Activated naive CD8-positive, alpha-beta T cell treated with anti-CD3 and anti-CD28 coated beads, Interleukin-2, amount 50 U/mL, for 24 hours (primary cell): ENCODE measurements around the gene PFKFB2.

Source experiments
- ATAC-seq: fragments of 150-1000 bp; cut with Tn5 transposase; one replicate; pipeline ENCODE4 v1.10.0; 2021
- DNase-seq: peaks from one replicate; pipeline ENCODE4 v3.0.0; 2021
- H3K27ac Mint-ChIP-seq: one replicate; pipeline ENCODE4 v1.8.0; 2021; ENCODE audit warnings: mild to moderate bottlenecking, mixed read lengths
- H3K27me3 Mint-ChIP-seq: one replicate; pipeline ENCODE4 v1.8.0; 2021; ENCODE audit warnings: mixed read lengths
- H3K36me3 Mint-ChIP-seq: one replicate; pipeline ENCODE4 v1.8.0; 2021; ENCODE audit warnings: low read depth, mixed read lengths
- H3K4me1 Mint-ChIP-seq: one replicate; pipeline ENCODE4 v1.8.0; 2021; ENCODE audit warnings: mixed read lengths
- H3K4me3 Mint-ChIP-seq: one replicate; pipeline ENCODE4 v1.8.0; 2021; ENCODE audit warnings: mild to moderate bottlenecking, moderate library complexity, mixed read lengths
- H3K9me3 Mint-ChIP-seq: one replicate; pipeline ENCODE4 v1.8.0; 2021; ENCODE audit warnings: mixed read lengths

Gene PFKFB2

DNA sequence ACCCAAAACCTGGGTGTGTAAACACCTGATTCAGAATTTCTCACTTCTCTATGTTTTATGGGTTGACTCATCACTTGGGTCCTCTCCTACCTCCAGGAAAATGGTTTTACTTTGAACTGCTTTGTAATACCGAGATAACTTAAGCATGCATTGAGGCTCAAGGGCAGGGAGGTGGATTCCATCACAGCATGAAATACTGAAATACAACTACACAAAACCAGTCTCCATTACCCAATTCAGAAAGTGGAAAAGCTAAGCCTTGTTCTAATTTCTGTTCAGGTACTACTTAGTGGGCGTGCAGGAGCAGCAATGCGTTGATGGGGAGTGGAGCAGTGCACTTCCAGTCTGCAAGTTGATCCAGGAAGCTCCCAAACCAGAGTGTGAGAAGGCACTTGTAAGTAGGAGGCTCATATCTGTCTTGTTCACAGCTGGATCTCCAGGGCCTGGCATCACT is 44.8 kb downstream of the PFKFB2 start:
- H3K4me1 Mint-ChIP-seq = peaks cover 9% of the 10 kb centered on the region
- no peak overlapping the region for H3K4me3 Mint-ChIP-seq
- DNase-seq (no peak), ATAC-seq (peak; percentile 98)
- no peaks in the 10 kb centered on the region for H3K9me3 Mint-ChIP-seq
- H3K27me3 Mint-ChIP-seq = peaks cover 7% of the 10 kb centered on the region
- H3K27ac Mint-ChIP-seq = peak overlapping the region; percentile 78
- H3K36me3 Mint-ChIP-seq = peaks cover 5% of the 10 kb centered on the region

DNA sequence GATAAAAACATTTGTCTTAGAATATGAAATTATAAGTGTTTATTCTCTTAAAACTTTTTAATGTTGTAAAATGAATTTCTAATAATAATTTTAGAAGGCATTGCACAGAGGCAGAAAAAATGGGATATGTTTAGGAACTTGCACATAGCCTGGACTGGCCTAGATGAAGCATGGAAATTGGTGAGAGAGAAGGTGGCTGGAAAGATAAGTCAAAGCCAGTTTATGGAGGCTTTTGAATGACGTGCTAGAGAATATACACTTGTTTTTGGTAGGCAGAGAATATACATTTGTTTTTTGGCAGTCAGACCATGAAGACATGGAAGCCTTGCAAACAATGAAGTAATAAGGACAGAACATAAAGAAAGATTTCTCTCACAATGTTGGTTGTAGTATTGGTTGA is 48.6 kb downstream of the PFKFB2 start:
- Mint-ChIP-seq H3K27me3 (peaks cover 11% of the 10 kb centered on the region), H3K9me3 (no peaks in the 10 kb centered on the region), H3K4me3 (no peak overlapping the region), H3K4me1 (peaks cover 9% of the 10 kb centered on the region), H3K27ac (no peak overlapping the region), H3K36me3 (peaks cover 5% of the 10 kb centered on the region)
- ATAC-seq (no peak), DNase-seq (no peak)

DNA sequence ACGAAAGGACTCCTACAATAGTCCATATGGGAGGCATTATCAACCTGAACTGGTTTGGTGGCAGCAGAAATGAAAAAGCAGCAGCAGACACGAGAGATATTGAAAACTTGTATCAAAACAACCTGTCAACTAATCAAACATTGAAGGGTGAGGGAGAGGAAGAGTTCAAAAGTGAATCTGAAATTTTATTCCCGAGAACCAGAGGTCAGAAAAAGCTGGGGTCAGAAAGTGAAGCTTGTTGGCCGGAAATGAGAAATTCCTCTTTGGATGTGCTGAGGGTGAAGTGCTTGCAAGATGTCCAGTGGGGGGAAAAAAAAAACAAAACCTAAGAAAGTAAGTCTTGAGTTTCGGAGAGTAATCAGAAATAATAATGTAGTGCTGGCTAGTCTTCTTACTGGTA is 49.1 kb downstream of the PFKFB2 start:
- H3K9me3 Mint-ChIP-seq = no peaks in the 10 kb centered on the region
- ATAC-seq = no peak
- peaks cover 11% of the 10 kb centered on the region for H3K27me3 Mint-ChIP-seq
- no peak overlapping the region for H3K4me3 Mint-ChIP-seq
- DNase-seq = no peak
- peaks cover 5% of the 10 kb centered on the region for H3K36me3 Mint-ChIP-seq
- H3K27ac Mint-ChIP-seq = no peak overlapping the region
- H3K4me1 Mint-ChIP-seq = peaks cover 9% of the 10 kb centered on the region

DNA sequence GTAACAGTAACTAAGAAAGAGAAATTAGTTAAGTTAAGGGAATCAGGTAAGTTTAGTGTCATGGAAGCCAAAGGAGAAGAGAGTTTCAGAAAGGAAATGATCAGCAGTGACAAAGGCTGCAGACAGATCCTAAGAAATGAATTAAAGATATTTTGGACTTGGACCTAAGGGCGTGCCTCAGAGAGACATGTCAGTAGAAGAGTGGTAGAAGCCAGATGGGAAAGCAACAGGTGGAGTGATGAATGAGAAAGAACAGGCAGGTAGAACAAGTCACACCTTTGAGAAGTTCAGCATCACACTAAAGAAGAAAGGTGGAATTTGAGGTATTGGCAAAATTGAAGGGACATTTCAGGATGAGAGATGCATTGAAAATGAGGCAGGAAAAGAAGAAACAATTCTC is 49.6 kb downstream of the PFKFB2 start:
- DNase-seq = no peak
- Mint-ChIP-seq H3K4me3 (no peak overlapping the region), H3K27ac (no peak overlapping the region), H3K4me1 (peaks cover 7% of the 10 kb centered on the region), H3K27me3 (peaks cover 11% of the 10 kb centered on the region), H3K36me3 (peaks cover 5% of the 10 kb centered on the region), H3K9me3 (no peaks in the 10 kb centered on the region)
- no peak for ATAC-seq

DNA sequence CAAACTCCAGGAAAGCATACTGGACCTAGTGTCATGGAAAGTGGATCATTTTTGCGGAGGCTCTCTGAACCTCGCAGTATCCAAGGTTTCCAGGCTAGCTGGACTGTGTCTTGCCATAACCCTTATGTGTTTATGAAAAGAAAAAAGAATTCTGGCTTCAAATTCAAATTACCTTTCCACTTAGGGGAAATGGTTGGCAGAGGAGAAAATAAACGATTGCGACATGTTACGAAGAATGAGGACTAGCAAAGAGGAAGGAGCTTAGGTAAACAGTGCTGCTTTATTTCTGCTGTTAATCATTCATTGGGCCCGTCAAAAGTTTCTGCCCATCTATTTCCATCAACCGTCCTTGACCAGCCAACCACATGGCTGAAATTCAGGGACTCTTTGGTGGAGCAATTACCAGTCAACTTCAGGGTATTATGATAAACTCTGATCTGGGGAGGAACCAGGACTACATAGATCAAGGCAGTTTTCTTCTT is 50.9 kb downstream of the PFKFB2 start, which contains the start of gene C4BPA:
Gene C4BPA, plus strand, starts transcription at position 342 of the 482 bp plus-strand sequence. CDS start 8,793 bp downstream, outside the sequence.
- Mint-ChIP-seq H3K4me3 (no peak within 1 kb of the TSS), H3K4me1 (no peaks in the 10 kb centered on the region), H3K9me3 (no peaks in the 10 kb centered on the region), H3K27me3 (peaks cover 11% of the 10 kb centered on the region), H3K27ac (no peak within 1 kb of the TSS), H3K36me3 (no peaks in the 10 kb centered on the region)
- no peak for DNase-seq
- ATAC-seq = no peak

DNA sequence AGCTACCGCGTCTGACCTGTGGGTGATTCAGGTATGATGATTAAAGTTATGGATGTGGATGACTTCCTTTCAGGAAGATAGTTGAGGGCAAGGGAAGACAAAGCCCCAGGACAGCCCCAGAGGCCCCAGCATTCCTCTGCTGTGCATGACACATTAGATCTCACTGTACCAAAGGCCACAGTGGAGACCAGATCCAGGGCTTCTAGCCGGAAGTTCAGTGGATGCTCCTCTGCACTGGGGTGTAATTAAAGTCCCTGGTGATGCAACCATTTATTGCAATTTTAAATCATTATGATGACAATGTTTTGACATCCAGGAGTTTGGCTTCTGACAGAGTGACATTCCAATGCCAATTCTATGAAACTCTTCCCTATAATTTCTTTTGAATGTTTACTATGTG is 55.9 kb downstream of the PFKFB2 start:
- no peaks in the 10 kb centered on the region for H3K36me3 Mint-ChIP-seq
- no peak for ATAC-seq
- no peak overlapping the region for H3K4me3 Mint-ChIP-seq
- H3K27ac Mint-ChIP-seq = no peak overlapping the region
- H3K27me3 Mint-ChIP-seq = peaks cover 2% of the 10 kb centered on the region
- DNase-seq = no peak
- H3K9me3 Mint-ChIP-seq = no peaks in the 10 kb centered on the region
- H3K4me1 Mint-ChIP-seq = no peaks in the 10 kb centered on the region

DNA sequence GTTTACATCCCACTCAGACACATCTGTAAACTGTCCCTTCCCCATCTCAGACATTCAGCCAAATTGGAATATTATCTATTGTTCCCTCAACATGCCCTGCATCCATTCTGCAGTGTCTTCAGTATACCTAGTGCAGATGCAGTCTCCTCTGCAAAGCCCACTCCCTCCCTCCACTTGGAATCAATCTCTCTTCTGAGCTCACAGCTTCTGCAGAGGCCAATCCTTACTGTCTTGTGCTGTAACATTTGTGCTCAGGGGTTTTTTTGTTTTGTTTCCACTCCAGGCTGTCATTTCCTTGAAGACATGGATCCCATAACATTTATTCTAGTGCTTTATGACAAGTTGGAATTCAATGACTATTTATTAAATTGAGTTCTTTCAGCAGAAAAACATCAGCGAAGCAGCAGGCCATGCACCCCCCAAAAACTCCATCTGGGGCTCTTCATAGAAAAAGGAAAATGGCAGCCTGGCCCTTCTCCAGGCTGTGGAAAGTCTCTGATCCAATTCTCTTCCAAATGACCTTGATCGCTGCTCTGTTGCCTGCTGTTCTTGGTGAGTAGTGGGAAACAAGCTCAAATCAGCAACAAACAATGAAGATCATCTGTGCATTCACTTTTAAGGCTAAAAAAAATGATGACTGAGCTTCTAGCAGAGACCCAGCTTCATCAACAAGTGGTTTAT is 59.7 kb downstream of the PFKFB2 start:
- no peaks in the 10 kb centered on the region for H3K4me1 Mint-ChIP-seq
- no peaks in the 10 kb centered on the region for H3K9me3 Mint-ChIP-seq
- H3K27ac Mint-ChIP-seq = no peak overlapping the region
- ATAC-seq = no peak
- peaks cover 2% of the 10 kb centered on the region for H3K27me3 Mint-ChIP-seq
- no peak overlapping the region for H3K4me3 Mint-ChIP-seq
- no peaks in the 10 kb centered on the region for H3K36me3 Mint-ChIP-seq
- DNase-seq = no peak

DNA sequence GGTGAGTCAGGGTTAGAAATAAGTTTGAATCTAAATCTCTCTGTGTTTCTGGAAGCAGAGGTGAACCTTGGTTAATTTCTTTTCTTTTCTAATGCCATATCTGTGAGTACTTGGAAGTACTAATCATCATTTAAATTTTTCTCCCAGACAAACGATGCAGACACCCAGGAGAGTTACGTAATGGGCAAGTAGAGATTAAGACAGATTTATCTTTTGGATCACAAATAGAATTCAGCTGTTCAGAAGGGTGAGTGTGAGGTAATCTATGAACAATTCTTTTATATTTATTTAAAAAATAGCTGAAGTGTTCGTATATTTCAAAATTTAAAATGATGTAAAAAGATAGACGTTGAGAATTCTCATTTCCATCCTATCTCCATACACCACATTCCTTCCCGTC is 62.2 kb downstream of the PFKFB2 start:
- ATAC-seq = no peak
- no peak for DNase-seq
- no peak overlapping the region for H3K27ac Mint-ChIP-seq
- H3K36me3 Mint-ChIP-seq = no peaks in the 10 kb centered on the region
- no peaks in the 10 kb centered on the region for H3K27me3 Mint-ChIP-seq
- no peak overlapping the region for H3K4me3 Mint-ChIP-seq
- no peaks in the 10 kb centered on the region for H3K9me3 Mint-ChIP-seq
- H3K4me1 Mint-ChIP-seq = no peaks in the 10 kb centered on the region

DNA sequence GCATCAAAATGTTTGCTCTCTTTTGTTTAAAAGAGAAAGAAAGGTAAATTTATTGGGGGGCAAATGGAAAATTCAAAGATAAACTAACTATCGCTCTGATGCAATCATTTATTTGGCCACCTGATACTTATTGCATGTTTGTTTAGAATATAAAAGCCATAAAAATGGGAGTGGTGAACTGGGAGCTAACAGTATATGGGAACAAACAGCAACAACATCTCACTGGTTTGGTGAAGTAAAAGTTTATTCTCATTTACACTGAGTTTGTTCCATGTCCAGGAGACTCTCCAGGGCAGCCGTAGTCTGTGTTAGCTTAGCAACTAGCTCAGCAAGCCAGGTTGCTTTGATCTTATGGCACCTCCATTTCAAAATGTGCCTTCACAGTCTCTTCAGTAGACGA is 71.3 kb downstream of the PFKFB2 start:
- peaks cover 5% of the 10 kb centered on the region for H3K27me3 Mint-ChIP-seq
- peaks cover 29% of the 10 kb centered on the region for H3K9me3 Mint-ChIP-seq
- no peaks in the 10 kb centered on the region for H3K4me1 Mint-ChIP-seq
- no peak overlapping the region for H3K27ac Mint-ChIP-seq
- no peak for ATAC-seq
- no peak for DNase-seq
- H3K36me3 Mint-ChIP-seq = no peaks in the 10 kb centered on the region
- H3K4me3 Mint-ChIP-seq = no peak overlapping the region

DNA sequence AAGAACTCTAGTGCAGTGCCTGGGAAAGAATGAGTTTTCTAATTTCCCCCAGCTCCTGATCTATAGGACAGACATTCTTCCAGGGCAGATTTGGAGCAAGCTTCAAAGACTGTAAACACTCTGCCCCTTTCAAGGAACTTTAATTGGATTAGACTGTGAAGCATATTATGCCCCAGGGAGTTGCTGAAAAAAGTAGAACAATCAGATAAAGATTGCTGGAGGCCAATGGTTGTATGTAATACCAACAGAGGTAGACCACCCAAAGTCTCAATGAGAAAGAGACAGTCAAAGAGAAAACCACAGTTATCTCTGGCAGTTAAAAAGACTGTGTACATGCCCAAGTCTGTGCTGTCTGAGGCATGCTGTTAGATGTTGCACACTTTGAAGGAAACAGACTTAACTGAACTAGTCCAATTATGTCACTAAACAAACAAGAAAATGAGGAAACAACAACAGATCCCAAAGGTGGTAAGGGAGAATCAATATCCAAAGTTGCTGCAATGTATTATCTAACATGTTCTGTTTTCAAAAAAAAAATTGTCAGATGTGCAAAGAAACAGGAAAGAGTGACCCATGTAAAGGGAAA is 75.4 kb downstream of the PFKFB2 start:
- Mint-ChIP-seq H3K9me3 (peaks cover 47% of the 10 kb centered on the region), H3K27me3 (no peaks in the 10 kb centered on the region), H3K27ac (no peak overlapping the region), H3K4me3 (no peak overlapping the region), H3K36me3 (peaks cover 1% of the 10 kb centered on the region), H3K4me1 (no peaks in the 10 kb centered on the region)
- no peak for ATAC-seq
- no peak for DNase-seq

DNA sequence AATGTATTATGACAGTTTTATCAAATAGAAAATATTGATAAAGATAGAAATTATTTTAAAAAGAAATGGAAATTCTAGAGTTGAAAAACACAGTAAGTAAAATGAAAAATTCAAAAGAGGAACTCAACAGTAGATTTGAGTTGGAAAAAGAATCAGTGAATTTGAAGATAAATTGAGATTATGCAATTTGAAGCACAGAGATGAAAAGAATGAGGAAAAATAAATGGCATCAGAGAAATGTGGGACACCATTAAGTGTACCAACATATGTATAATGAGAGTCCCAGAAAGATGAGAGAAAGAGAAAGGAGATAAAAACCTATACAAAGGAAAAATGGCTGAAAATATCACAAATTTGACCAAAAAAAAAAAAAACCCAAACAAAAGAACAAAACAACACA is 76.0 kb downstream of the PFKFB2 start:
- Mint-ChIP-seq H3K4me3 (no peak overlapping the region), H3K36me3 (peaks cover 1% of the 10 kb centered on the region), H3K4me1 (no peaks in the 10 kb centered on the region), H3K27ac (no peak overlapping the region), H3K9me3 (peaks cover 47% of the 10 kb centered on the region), H3K27me3 (no peaks in the 10 kb centered on the region)
- DNase-seq = no peak
- ATAC-seq = no peak
